PFSK-1 (cell line): Measurements from ENCODE around the gene LRRC70.

Experiments
- FOXP2 ChIP-seq: optimal IDR thresholded peaks from 2 replicates; pipeline ENCODE3; 2011; ENCODE audit warnings: borderline replicate concordance, control low read depth, inconsistent platforms; ENCODE audit not compliant: insufficient read depth; ENCODE audit errors: extremely low read length, extremely low read depth
- POLR2AphosphoS5 ChIP-seq: IDR thresholded peaks from 2 replicates; pipeline ENCODE4 v1.6.1; 2012; ENCODE audit warnings: low read depth, mild to moderate bottlenecking, control low read depth, low read length, moderate library complexity
- SIN3A ChIP-seq: IDR thresholded peaks from 2 replicates; pipeline ENCODE4 v1.6.1; 2012; ENCODE audit warnings: mild to moderate bottlenecking, low read length, moderate library complexity, borderline replicate concordance; ENCODE audit not compliant: insufficient read depth
- TAF1 ChIP-seq: IDR thresholded peaks from 2 replicates; pipeline ENCODE4 v1.6.1; 2012; ENCODE audit warnings: low read length, control low read depth, borderline replicate concordance; ENCODE audit not compliant: insufficient read depth
- TF ChIP-seq, protein P1 (sequence below), 2 experiments: IDR thresholded peaks; 2 replicates each; pipeline versions ENCODE4 v1.6.1 to v1.8.0; 2011 to 2012; ENCODE audit warnings: low read depth in 2 of 2, low read length in 2 of 2, control low read depth in 1 of 2, inconsistent platforms in 1 of 2, mild to moderate bottlenecking in 1 of 2, moderate library complexity in 1 of 2; ENCODE audit not compliant: insufficient read depth in 1 of 2

The LRRC70 gene

GRCh38 chr5:62620761-62621160 is 42.1 kb downstream of the LRRC70 start:
- TF ChIP-seq TAF1 (no peak), FOXP2 (no peak), POLR2AphosphoS5 (no peak), SIN3A (no peak)
- TF ChIP-seq, protein P1, sequence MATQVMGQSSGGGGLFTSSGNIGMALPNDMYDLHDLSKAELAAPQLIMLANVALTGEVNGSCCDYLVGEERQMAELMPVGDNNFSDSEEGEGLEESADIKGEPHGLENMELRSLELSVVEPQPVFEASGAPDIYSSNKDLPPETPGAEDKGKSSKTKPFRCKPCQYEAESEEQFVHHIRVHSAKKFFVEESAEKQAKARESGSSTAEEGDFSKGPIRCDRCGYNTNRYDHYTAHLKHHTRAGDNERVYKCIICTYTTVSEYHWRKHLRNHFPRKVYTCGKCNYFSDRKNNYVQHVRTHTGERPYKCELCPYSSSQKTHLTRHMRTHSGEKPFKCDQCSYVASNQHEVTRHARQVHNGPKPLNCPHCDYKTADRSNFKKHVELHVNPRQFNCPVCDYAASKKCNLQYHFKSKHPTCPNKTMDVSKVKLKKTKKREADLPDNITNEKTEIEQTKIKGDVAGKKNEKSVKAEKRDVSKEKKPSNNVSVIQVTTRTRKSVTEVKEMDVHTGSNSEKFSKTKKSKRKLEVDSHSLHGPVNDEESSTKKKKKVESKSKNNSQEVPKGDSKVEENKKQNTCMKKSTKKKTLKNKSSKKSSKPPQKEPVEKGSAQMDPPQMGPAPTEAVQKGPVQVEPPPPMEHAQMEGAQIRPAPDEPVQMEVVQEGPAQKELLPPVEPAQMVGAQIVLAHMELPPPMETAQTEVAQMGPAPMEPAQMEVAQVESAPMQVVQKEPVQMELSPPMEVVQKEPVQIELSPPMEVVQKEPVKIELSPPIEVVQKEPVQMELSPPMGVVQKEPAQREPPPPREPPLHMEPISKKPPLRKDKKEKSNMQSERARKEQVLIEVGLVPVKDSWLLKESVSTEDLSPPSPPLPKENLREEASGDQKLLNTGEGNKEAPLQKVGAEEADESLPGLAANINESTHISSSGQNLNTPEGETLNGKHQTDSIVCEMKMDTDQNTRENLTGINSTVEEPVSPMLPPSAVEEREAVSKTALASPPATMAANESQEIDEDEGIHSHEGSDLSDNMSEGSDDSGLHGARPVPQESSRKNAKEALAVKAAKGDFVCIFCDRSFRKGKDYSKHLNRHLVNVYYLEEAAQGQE (IDR thresholded peaks at IDR 0.05; ENCODE audit: insufficient read depth in 1 of 2, low read depth in 2 of 2, low read length in 2 of 2), result no peak

- TF ChIP-seq TAF1 (no peak), SIN3A (no peak), POLR2AphosphoS5 (no peak), FOXP2 (no peak)
- TF ChIP-seq, protein P1 (IDR thresholded peaks at IDR 0.05; ENCODE audit: insufficient read depth in 1 of 2, low read depth in 2 of 2, low read length in 2 of 2), result no peak
Measured at GRCh38 chr5:62621280-62621679, 42.7 kb downstream of the LRRC70 start.

DNA sequence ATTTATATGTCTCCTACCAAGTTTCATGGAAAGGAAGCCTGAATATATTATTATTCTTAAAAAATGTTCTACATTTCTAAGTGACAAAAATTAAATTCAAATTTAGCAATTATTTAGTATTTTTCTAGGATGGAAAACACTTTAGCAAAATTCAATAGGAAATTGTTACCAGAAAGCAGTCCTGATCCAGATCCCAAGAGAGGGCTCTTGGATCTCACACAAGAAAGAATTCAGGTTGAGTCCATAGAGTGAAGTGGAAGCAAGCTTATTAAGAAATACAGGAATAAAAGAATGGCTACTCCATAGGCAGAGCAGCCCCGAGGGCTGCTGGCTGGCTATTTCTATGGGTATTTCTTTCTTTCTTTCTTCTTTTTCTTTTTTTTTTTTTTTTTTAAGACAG is 44.7 kb downstream of the LRRC70 start:
- TF ChIP-seq, protein P1 (IDR thresholded peaks at IDR 0.05; ENCODE audit: insufficient read depth in 1 of 2, low read depth in 2 of 2, low read length in 2 of 2), result no peak
- no peak for TF ChIP-seq POLR2AphosphoS5
- TF ChIP-seq SIN3A, result no peak
- no peak for TF ChIP-seq FOXP2
- no peak for TF ChIP-seq TAF1

GRCh38 chr5:62626534-62626933 is 47.9 kb downstream of the LRRC70 start:
- TF ChIP-seq TAF1 (no peak), FOXP2 (no peak)

DNA sequence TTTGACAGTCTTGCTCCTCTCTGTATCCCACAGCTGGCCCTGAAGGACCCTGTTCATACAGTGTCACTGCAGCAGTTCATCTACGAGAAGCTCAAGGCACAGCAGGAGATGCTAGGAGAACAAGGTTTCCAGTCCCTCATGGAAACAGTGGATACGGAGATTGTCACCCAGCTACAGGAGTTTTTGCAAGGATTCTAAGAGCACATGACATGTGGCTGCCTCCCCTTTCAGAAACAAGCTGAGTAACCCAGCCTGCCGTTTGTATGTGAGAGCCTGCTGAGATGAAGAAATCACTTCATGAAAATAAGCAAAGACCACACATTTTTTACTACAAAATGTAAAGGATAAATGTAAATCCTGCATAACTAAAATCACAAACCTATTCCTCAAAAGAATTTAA is 48.5 kb downstream of the LRRC70 start:
- TF ChIP-seq POLR2AphosphoS5, result no peak
- TF ChIP-seq SIN3A, result no peak
- TF ChIP-seq, protein P1 (IDR thresholded peaks at IDR 0.05; ENCODE audit: insufficient read depth in 1 of 2, low read depth in 2 of 2, low read length in 2 of 2), result no peak
- no peak for TF ChIP-seq TAF1
- no peak for TF ChIP-seq FOXP2
